Osteocyte (in vitro differentiated cells): ENCODE measurements around the gene CDH4. TPM values are rescaled to one million over a fixed set of nuclear protein-coding genes. Genes with fewer than 3 reads are reported as not detected.

Experiments
- DNase-seq: peaks from one replicate; pipeline ENCODE4 v3.0.0; 2021; ENCODE audit warnings: mixed read lengths; ENCODE audit not compliant: unreplicated experiment; ENCODE audit errors: extremely low spot score
- H3K27ac Mint-ChIP-seq: one replicate; pipeline ENCODE4 v1.8.0; 2021; ENCODE audit warnings: mild to moderate bottlenecking, mixed read lengths; ENCODE audit not compliant: unreplicated experiment
- H3K27me3 Mint-ChIP-seq: one replicate; pipeline ENCODE4 v1.8.0; 2021; ENCODE audit warnings: mixed read lengths; ENCODE audit not compliant: unreplicated experiment
- H3K36me3 Mint-ChIP-seq: one replicate; pipeline ENCODE4 v1.8.0; 2021; ENCODE audit warnings: mixed read lengths; ENCODE audit not compliant: unreplicated experiment
- H3K4me1 Mint-ChIP-seq: one replicate; pipeline ENCODE4 v1.8.0; 2021; ENCODE audit warnings: mixed read lengths; ENCODE audit not compliant: unreplicated experiment
- H3K4me3 Mint-ChIP-seq: one replicate; pipeline ENCODE4 v1.8.0; 2021; ENCODE audit warnings: mild to moderate bottlenecking, moderate library complexity, mixed read lengths; ENCODE audit not compliant: unreplicated experiment
- H3K9me3 Mint-ChIP-seq: one replicate; pipeline ENCODE4 v1.8.0; 2021; ENCODE audit warnings: mixed read lengths; ENCODE audit not compliant: unreplicated experiment
- total RNA-seq: library from RNA; stranded (reverse); gene quantifications from 2 replicates; pipeline ENCODE4 v1.2.1, GENCODE V29; 2021
- TF ChIP-seq, protein P1 (sequence below): fragments of 200-600 bp; sonication (generic); IDR thresholded peaks from 2 replicates; pipeline ENCODE4 v1.5.0; 2021; ENCODE audit warnings: antibody characterized with exemption, mild to moderate bottlenecking, moderate library complexity

CDH4 gene
- total RNA-seq, 1 donor from 2014 or later: 1.3 TPM

- Mint-ChIP-seq H3K36me3 (no peaks in the 10 kb centered on the region), H3K4me1 (peaks cover 3% of the 10 kb centered on the region), H3K27ac (no peak overlapping the region)
Measured at GRCh38 chr20:61887596-61888093, 635.6 kb downstream of the CDH4 start.

DNA sequence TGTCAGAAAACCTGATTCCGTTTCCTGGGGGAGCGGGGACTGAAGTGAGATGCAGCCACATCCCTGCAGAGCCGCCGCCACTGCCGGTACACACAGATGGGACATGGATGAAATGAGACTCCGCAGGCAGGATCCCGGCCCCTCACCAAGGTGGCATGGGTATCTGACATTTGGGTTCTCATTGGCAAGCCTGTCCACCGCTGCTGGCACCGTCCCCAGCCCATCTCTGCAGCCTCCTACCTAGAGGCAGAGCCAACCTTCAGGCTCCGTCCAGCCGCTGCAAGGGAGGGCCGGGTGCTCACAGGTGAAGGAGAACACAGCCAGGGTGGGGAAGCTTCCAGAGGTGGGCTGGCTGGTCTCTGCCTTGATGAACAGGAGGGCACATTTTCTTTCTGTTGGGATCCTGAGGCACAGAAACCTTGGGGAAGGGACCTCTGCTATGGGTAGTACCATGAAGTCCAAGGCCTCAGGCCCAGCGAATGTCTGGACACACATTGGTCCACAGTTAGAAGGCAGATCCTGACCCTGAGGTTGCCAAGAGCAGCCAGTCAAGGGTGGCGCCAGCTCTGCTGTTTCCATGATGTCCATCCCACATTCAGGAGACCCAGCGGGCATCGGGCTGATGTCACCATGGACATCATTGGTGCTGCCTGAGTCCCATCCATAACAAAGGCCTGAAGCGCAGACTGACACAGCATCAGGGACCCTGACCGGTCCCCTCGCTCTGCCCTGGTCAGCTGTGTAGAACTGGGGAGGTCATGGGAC, 636.2 kb downstream of the CDH4 start:
- Mint-ChIP-seq H3K9me3 (peaks cover 7% of the 10 kb centered on the region), H3K4me3 (no peak overlapping the region), H3K27ac (no peak overlapping the region), H3K4me1 (no peaks in the 10 kb centered on the region), H3K27me3 (no peaks in the 10 kb centered on the region), H3K36me3 (no peaks in the 10 kb centered on the region)
- TF ChIP-seq, protein P1, sequence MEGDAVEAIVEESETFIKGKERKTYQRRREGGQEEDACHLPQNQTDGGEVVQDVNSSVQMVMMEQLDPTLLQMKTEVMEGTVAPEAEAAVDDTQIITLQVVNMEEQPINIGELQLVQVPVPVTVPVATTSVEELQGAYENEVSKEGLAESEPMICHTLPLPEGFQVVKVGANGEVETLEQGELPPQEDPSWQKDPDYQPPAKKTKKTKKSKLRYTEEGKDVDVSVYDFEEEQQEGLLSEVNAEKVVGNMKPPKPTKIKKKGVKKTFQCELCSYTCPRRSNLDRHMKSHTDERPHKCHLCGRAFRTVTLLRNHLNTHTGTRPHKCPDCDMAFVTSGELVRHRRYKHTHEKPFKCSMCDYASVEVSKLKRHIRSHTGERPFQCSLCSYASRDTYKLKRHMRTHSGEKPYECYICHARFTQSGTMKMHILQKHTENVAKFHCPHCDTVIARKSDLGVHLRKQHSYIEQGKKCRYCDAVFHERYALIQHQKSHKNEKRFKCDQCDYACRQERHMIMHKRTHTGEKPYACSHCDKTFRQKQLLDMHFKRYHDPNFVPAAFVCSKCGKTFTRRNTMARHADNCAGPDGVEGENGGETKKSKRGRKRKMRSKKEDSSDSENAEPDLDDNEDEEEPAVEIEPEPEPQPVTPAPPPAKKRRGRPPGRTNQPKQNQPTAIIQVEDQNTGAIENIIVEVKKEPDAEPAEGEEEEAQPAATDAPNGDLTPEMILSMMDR: no peak
- DNase-seq: no peak

More at GRCh38 chr20:61887596-61888093, 635.6 kb downstream of the CDH4 start:
- DNase-seq: no peak
- Mint-ChIP-seq H3K9me3 (peaks cover 7% of the 10 kb centered on the region), H3K27me3 (no peaks in the 10 kb centered on the region), H3K4me3 (no peak overlapping the region)
- TF ChIP-seq, protein P1: no peak

DNA sequence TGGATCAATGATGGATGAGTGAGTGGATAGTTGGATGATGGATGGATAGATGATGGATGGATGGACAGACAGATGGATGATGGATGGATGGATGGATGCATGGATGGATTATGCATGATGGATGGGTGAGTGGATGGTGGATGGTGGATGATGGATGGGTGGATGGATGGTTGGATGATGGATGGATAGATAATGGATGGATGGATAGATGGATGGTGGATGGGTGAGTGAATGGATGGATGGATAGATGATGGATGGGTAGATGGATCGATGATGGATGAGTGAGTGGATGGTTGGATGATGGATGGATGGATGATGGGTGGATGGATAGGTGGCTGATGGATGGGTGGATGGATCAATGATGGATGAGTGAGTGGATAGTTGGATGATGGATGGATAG, 637.6 kb downstream of the CDH4 start:
- no peaks in the 10 kb centered on the region for H3K27me3 Mint-ChIP-seq
- no peak overlapping the region for H3K27ac Mint-ChIP-seq
- TF ChIP-seq, protein P1: no peak

GRCh38 chr20:61890210-61890609, 638.1 kb downstream of the CDH4 start:
- Mint-ChIP-seq H3K36me3 (no peaks in the 10 kb centered on the region), H3K4me3 (no peak overlapping the region), H3K4me1 (no peaks in the 10 kb centered on the region), H3K27ac (no peak overlapping the region), H3K27me3 (no peaks in the 10 kb centered on the region), H3K9me3 (peaks cover 7% of the 10 kb centered on the region)
- DNase-seq: no peak
- TF ChIP-seq, protein P1: no peak

More for the DNA sequence above, 637.6 kb downstream of the CDH4 start:
- Mint-ChIP-seq H3K36me3 (no peaks in the 10 kb centered on the region), H3K4me1 (no peaks in the 10 kb centered on the region), H3K4me3 (no peak overlapping the region), H3K9me3 (peaks cover 7% of the 10 kb centered on the region)
- no peak for DNase-seq

DNA sequence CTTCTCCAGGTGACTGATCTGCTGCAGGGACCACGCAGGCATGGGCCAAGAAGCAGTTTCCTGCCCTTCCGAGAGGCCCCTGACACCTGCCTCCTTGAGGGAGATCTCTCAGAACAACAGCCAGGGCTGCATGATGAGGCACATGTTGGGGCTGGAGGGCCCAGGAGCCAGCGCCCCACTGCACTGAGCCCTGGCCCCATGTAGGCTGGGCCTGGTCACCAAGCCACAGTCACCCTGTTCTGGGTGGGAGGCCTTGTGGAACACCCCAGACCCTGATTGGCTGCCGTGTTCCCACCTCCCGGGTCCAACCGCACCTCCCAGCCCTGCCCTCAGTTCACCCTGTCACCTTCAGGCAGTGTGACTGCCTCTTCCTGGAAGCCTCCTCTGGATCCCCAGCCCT, 639.4 kb downstream of the CDH4 start:
- TF ChIP-seq, protein P1: no peak
- Mint-ChIP-seq H3K4me3 (no peak overlapping the region), H3K36me3 (no peaks in the 10 kb centered on the region), H3K27me3 (no peaks in the 10 kb centered on the region), H3K4me1 (no peaks in the 10 kb centered on the region), H3K27ac (no peak overlapping the region), H3K9me3 (peaks cover 7% of the 10 kb centered on the region)
- DNase-seq: no peak
